Astrocyte (in vitro differentiated cells and primary cell): ENCODE data around the gene TBXT. TPM values are rescaled to one million over a fixed set of nuclear protein-coding genes. Genes with fewer than 3 reads are reported as not detected.
"Not testable (repeated sequence)": the region's sequence is repeated elsewhere in the genome, so short reads cannot be mapped to it uniquely, and the experiment has no call there.

Experiments used
- DNase-seq: peaks from one replicate; pipeline ENCODE4 v3.0.0-alpha.2; 2010; ENCODE audit warnings: low read depth
- FAIRE-seq: peaks from 2 replicates; lab custom pipeline; 2011; peaks lifted over from hg19 to GRCh38; lab: Jason Lieb, UNC
- H2AFZ ChIP-seq: 2 replicates; pipeline ENCODE4 v1.6.0; 2012; ENCODE audit warnings: low read depth, low read length, inconsistent platforms
- H3K27ac ChIP-seq: 2 replicates; pipeline ENCODE4 v1.5.1; 2011; ENCODE audit warnings: low read depth, low read length, inconsistent platforms
- H3K27me3 ChIP-seq: 2 replicates; pipeline ENCODE4 v1.6.0; 2011; ENCODE audit warnings: low read length, inconsistent platforms; ENCODE audit not compliant: insufficient read depth
- H3K36me3 ChIP-seq: 2 replicates; pipeline ENCODE4 v1.5.1; 2011; ENCODE audit warnings: low read length, inconsistent platforms; ENCODE audit not compliant: insufficient read depth
- H3K4me1 ChIP-seq: 2 replicates; pipeline ENCODE4 v1.5.1; 2011; ENCODE audit warnings: low read length, inconsistent platforms; ENCODE audit not compliant: insufficient read depth
- H3K4me2 ChIP-seq: 2 replicates; pipeline ENCODE4 v1.6.0; 2012; ENCODE audit warnings: low read length, inconsistent platforms
- H3K4me3 ChIP-seq: 2 replicates; pipeline ENCODE4 v1.5.1; 2011; ENCODE audit warnings: low read depth, mild to moderate bottlenecking, low read length, inconsistent platforms; ENCODE audit not compliant: insufficient read depth
- H3K79me2 ChIP-seq: 2 replicates; pipeline ENCODE4 v1.6.0; 2012; ENCODE audit warnings: mild to moderate bottlenecking, low read length, inconsistent platforms; ENCODE audit not compliant: insufficient read depth
- H3K9ac ChIP-seq: 2 replicates; pipeline ENCODE4 v1.6.0; 2012; ENCODE audit warnings: mild to moderate bottlenecking, low read length, inconsistent platforms
- H3K9me3 ChIP-seq: 2 replicates; pipeline ENCODE4 v1.5.1; 2012; ENCODE audit warnings: low read depth, mild to moderate bottlenecking, low read length, inconsistent platforms; ENCODE audit not compliant: insufficient read depth
- H4K20me1 ChIP-seq: 2 replicates; pipeline ENCODE4 v1.6.0; 2012; ENCODE audit warnings: low read length, inconsistent platforms; ENCODE audit not compliant: insufficient read depth
- H3K27ac Mint-ChIP-seq: one replicate; pipeline ENCODE4 v1.8.0; 2021; ENCODE audit warnings: mild to moderate bottlenecking, mixed read lengths; ENCODE audit not compliant: unreplicated experiment
- H3K27me3 Mint-ChIP-seq: one replicate; pipeline ENCODE4 v1.8.0; 2021; ENCODE audit warnings: low read depth, mixed read lengths; ENCODE audit not compliant: unreplicated experiment
- H3K36me3 Mint-ChIP-seq: one replicate; pipeline ENCODE4 v1.8.0; 2021; ENCODE audit warnings: low read depth, mixed read lengths; ENCODE audit not compliant: unreplicated experiment
- H3K4me1 Mint-ChIP-seq: one replicate; pipeline ENCODE4 v1.8.0; 2021; ENCODE audit warnings: low read depth, mixed read lengths; ENCODE audit not compliant: unreplicated experiment
- H3K4me3 Mint-ChIP-seq: one replicate; pipeline ENCODE4 v1.8.0; 2021; ENCODE audit warnings: mild to moderate bottlenecking, moderate library complexity, mixed read lengths; ENCODE audit not compliant: unreplicated experiment
- H3K9me3 Mint-ChIP-seq: one replicate; pipeline ENCODE4 v1.8.0; 2021; ENCODE audit warnings: mild to moderate bottlenecking, mixed read lengths; ENCODE audit not compliant: unreplicated experiment
- CTCF ChIP-seq: IDR thresholded peaks from 2 replicates; pipeline ENCODE4 v1.5.1; 2011; ENCODE audit warnings: low read depth, mild to moderate bottlenecking, inconsistent platforms, low read length, moderate library complexity; ENCODE audit not compliant: insufficient read depth
- EZH2 ChIP-seq: IDR thresholded peaks from 2 replicates; pipeline ENCODE4 v1.6.1; 2012; ENCODE audit warnings: mild to moderate bottlenecking, low read length, inconsistent platforms; ENCODE audit not compliant: insufficient read depth
- total RNA-seq: library from RNA; stranded (reverse); gene quantifications from 2 replicates; pipeline ENCODE4 v1.2.1, GENCODE V29; 2021

Gene TBXT
- total RNA-seq, 1 donor from 2014 or later, result not detected

GRCh38 chr6:166176106-166176505 lies 8.5 kb upstream of the TBXT start:
- Histone ChIP-seq H3K9me3 (no peaks in the 10 kb centered on the region), H3K4me3 (no peak overlapping the region), H4K20me1 (no peaks in the 10 kb centered on the region), H3K36me3 (no peaks in the 10 kb centered on the region), H3K4me2 (no peak overlapping the region), H3K27ac (no peak overlapping the region), H3K9ac (no peak overlapping the region), H3K4me1 (no peaks in the 10 kb centered on the region), H3K79me2 (no peaks in the 10 kb centered on the region), H2AFZ (no peak overlapping the region), H3K27me3 (peaks cover 22% of the 10 kb centered on the region)
- Mint-ChIP-seq H3K36me3 (no peaks in the 10 kb centered on the region), H3K27me3 (peaks cover 31% of the 10 kb centered on the region), H3K4me1 (no peaks in the 10 kb centered on the region), H3K9me3 (no peaks in the 10 kb centered on the region), H3K4me3 (no peak overlapping the region), H3K27ac (no peak overlapping the region)
- FAIRE-seq (no peak), DNase-seq (no peak)
- no peak for TF ChIP-seq EZH2
- TF ChIP-seq CTCF, result no peak

GRCh38 chr6:166175093-166175492 lies 7.4 kb upstream of the TBXT start:
- not testable (repeated sequence) for H2AFZ ChIP-seq, FAIRE-seq, H3K27ac ChIP-seq, H3K9me3 ChIP-seq, H3K4me3 ChIP-seq, H3K4me1 Mint-ChIP-seq, H3K36me3 Mint-ChIP-seq, H3K4me1 ChIP-seq, DNase-seq, H3K9me3 Mint-ChIP-seq, H4K20me1 ChIP-seq, H3K27ac Mint-ChIP-seq, H3K4me2 ChIP-seq, H3K4me3 Mint-ChIP-seq, H3K79me2 ChIP-seq, H3K9ac ChIP-seq, H3K36me3 ChIP-seq
- peaks cover 32% of the 10 kb centered on the region for H3K27me3 ChIP-seq
- peaks cover 34% of the 10 kb centered on the region for H3K27me3 Mint-ChIP-seq

- FAIRE-seq, result no peak
- no peaks in the 10 kb centered on the region for H3K4me1 ChIP-seq
- no peak overlapping the region for H2AFZ ChIP-seq
- H4K20me1 ChIP-seq, result no peaks in the 10 kb centered on the region
- peaks cover 7% of the 10 kb centered on the region for H3K9me3 ChIP-seq
- H3K36me3 Mint-ChIP-seq, result no peaks in the 10 kb centered on the region
- H3K79me2 ChIP-seq, result no peaks in the 10 kb centered on the region
- H3K27ac ChIP-seq, result no peak overlapping the region
- no peak overlapping the region for H3K4me3 ChIP-seq
- no peaks in the 10 kb centered on the region for H3K36me3 ChIP-seq
- DNase-seq, result no peak
- no peaks in the 10 kb centered on the region for H3K4me1 Mint-ChIP-seq
- no peak overlapping the region for H3K9ac ChIP-seq
- H3K4me2 ChIP-seq, result no peak overlapping the region
- peaks cover 41% of the 10 kb centered on the region for H3K27me3 ChIP-seq
- no peak for TF ChIP-seq CTCF
- TF ChIP-seq EZH2, result no peak
- H3K27me3 Mint-ChIP-seq, result peaks cover 35% of the 10 kb centered on the region
- no peak overlapping the region for H3K4me3 Mint-ChIP-seq
- H3K27ac Mint-ChIP-seq, result no peak overlapping the region
- H3K9me3 Mint-ChIP-seq, result peaks cover 5% of the 10 kb centered on the region
Measured at GRCh38 chr6:166174031-166174430, 6.4 kb upstream of the TBXT start.
